ENCODE measurements around the gene P2RX1. TPM values are rescaled to one million over a fixed set of nuclear protein-coding genes. Genes with fewer than 3 reads are reported as not detected.

Gene P2RX1
- total RNA-seq, 4 donors from 2014 or later, result 0.25 to 2.6 (median 1.2) TPM

GRCh38 chr17:3922765-3923164, 6.5 kb upstream of the P2RX1 start:
- TF ChIP-seq POLR2A (IDR thresholded peaks at IDR 0.05) (no peak), POLR2AphosphoS5 (IDR thresholded peaks at IDR 0.05) (no peak), CTCF (IDR thresholded peaks at IDR 0.05) (no peak), EP300 (IDR thresholded peaks at IDR 0.05) (no peak)

GRCh38 chr17:3921502-3922319, 5.4 kb upstream of the P2RX1 start:
- Histone ChIP-seq H3K36me3 (no peaks in the 10 kb centered on the region), H3K27me3 (no peaks in the 10 kb centered on the region), H3K9me3 (no peaks in the 10 kb centered on the region), H3K4me1 (peaks cover 7% of the 10 kb centered on the region), H3K4me3 (no peak overlapping the region), H3K27ac (no peak overlapping the region)
- 80% methylated on average over 13 of the region's 27 CpGs for WGBS
- TF ChIP-seq POLR2A (IDR thresholded peaks at IDR 0.05) (no peak), CTCF (IDR thresholded peaks at IDR 0.05) (no peak), POLR2AphosphoS5 (IDR thresholded peaks at IDR 0.05) (no peak), EP300 (IDR thresholded peaks at IDR 0.05) (no peak)
- no peak for DNase-seq (ENCODE audit: low spot score in 2 of 2)

More at GRCh38 chr17:3922765-3923164, 6.5 kb upstream of the P2RX1 start:
- H3K9me3 ChIP-seq, result no peaks in the 10 kb centered on the region
- no peaks in the 10 kb centered on the region for H3K27me3 ChIP-seq
- no peak for DNase-seq (ENCODE audit: low spot score in 2 of 2)
- no peak overlapping the region for H3K4me3 ChIP-seq
- WGBS, result 82% methylated on average over 6 of the region's 7 CpGs
- no peaks in the 10 kb centered on the region for H3K4me1 ChIP-seq
- no peak overlapping the region for H3K27ac ChIP-seq
- H3K36me3 ChIP-seq, result no peaks in the 10 kb centered on the region

- Histone ChIP-seq H3K9me3 (no peaks in the 10 kb centered on the region), H3K4me1 (peaks cover 14% of the 10 kb centered on the region), H3K27ac (no peak overlapping the region), H3K27me3 (no peaks in the 10 kb centered on the region), H3K4me3 (no peak overlapping the region), H3K36me3 (no peaks in the 10 kb centered on the region)
- TF ChIP-seq CTCF (IDR thresholded peaks at IDR 0.05) (no peak), POLR2A (IDR thresholded peaks at IDR 0.05) (no peak), EP300 (IDR thresholded peaks at IDR 0.05) (no peak), POLR2AphosphoS5 (IDR thresholded peaks at IDR 0.05) (no peak)
- WGBS, result 85% methylated on average over 15 of the region's 16 CpGs
- peak in 1 of 2 donors; percentile 44 for DNase-seq (ENCODE audit: low spot score in 2 of 2)
Observed at GRCh38 chr17:3921006-3921405, 4.7 kb upstream of the P2RX1 start.

GRCh38 chr17:3919123-3919624, 2.9 kb upstream of the P2RX1 start:
- no peaks in the 10 kb centered on the region for H3K9me3 ChIP-seq
- TF ChIP-seq EP300 (IDR thresholded peaks at IDR 0.05), result no peak
- TF ChIP-seq CTCF (IDR thresholded peaks at IDR 0.05), result no peak
- TF ChIP-seq POLR2A (IDR thresholded peaks at IDR 0.05), result no peak
- TF ChIP-seq POLR2AphosphoS5 (IDR thresholded peaks at IDR 0.05), result no peak
- WGBS, result 91% methylated on average over 5 of the region's 22 CpGs

GRCh38 chr17:3918372-3919122, 2.3 kb upstream of the P2RX1 start:
- TF ChIP-seq CTCF (IDR thresholded peaks at IDR 0.05), result no peak
- no peak for TF ChIP-seq POLR2AphosphoS5 (IDR thresholded peaks at IDR 0.05)
- no peak for TF ChIP-seq POLR2A (IDR thresholded peaks at IDR 0.05)
- TF ChIP-seq EP300 (IDR thresholded peaks at IDR 0.05), result no peak
- no peak for DNase-seq (ENCODE audit: low spot score in 2 of 2)
- no peaks in the 10 kb centered on the region for H3K36me3 ChIP-seq
- H3K27ac ChIP-seq, result no peak overlapping the region
- H3K27me3 ChIP-seq, result no peaks in the 10 kb centered on the region
- H3K4me1 ChIP-seq, result peaks cover 19% of the 10 kb centered on the region
- H3K9me3 ChIP-seq, result no peaks in the 10 kb centered on the region
- 68% methylated on average over 5 of the region's 8 CpGs for WGBS
- no peak overlapping the region for H3K4me3 ChIP-seq

More at GRCh38 chr17:3919123-3919624, 2.9 kb upstream of the P2RX1 start:
- Histone ChIP-seq H3K27ac (no peak overlapping the region), H3K4me1 (peaks cover 15% of the 10 kb centered on the region), H3K36me3 (no peaks in the 10 kb centered on the region), H3K4me3 (no peak overlapping the region), H3K27me3 (no peaks in the 10 kb centered on the region)
- peak in 1 of 2 donors; percentile 62 for DNase-seq (ENCODE audit: low spot score in 2 of 2)

Measured in suprapubic skin (tissue), 4 donors.